Esophagus squamous epithelium (tissue), 4 donors: ENCODE measurements around the gene SAPCD2.

Experiments
- CTCF ChIP-seq, 6 experiments: fragments of 450-650 bp in 4 of 6; fragments of 200-600 bp in 2 of 6; sonication (generic) in 2 of 6; IDR thresholded peaks; one replicate each; pipeline ENCODE4 v1.5.1; 2016 to 2019; ENCODE audit warnings: antibody characterized with exemption in 6 of 6, mild to moderate bottlenecking in 4 of 6, moderate library complexity in 4 of 6
- POLR2A ChIP-seq, 4 donors: fragments of 450-650 bp; IDR thresholded peaks; one replicate each; pipeline ENCODE4 v1.6.1; 2017; ENCODE audit warnings: antibody characterized with exemption in 4 of 4, mild to moderate bottlenecking in 4 of 4, moderate library complexity in 3 of 4

- TF ChIP-seq CTCF (IDR thresholded peaks at IDR 0.05) (no peak), POLR2A (IDR thresholded peaks at IDR 0.05) (no peak)
Observed at GRCh38 chr9:137021568-137021978, 48.8 kb downstream of the SAPCD2 start.
